ENCODE measurements around the gene PRIM2. TPM values are rescaled to one million over a fixed set of nuclear protein-coding genes. Genes with fewer than 3 reads are reported as not detected.
A peak's percentile ranks its signal among the peaks of the same experiment; 100 is the strongest.
"Not testable (repeated sequence)": the region's sequence is repeated elsewhere in the genome, so short reads cannot be mapped to it uniquely, and the experiment has no call there.

The PRIM2 gene
- total and polyA plus RNA-seq, 2 experiments from 2014 or later, result 45.5 to 75.2 TPM

- no peaks in the 10 kb centered on the region for H3K79me2 ChIP-seq (replicated peaks; ENCODE audit: insufficient read depth)
- H3K4me1 Mint-ChIP-seq, result no peaks in the 10 kb centered on the region
- no peaks in the 10 kb centered on the region for H4K20me1 ChIP-seq (replicated peaks; ENCODE audit: insufficient read depth)
- no peaks in the 10 kb centered on the region; the same call in 1 of the 2 replicates for H3K9me2 ChIP-seq (ENCODE audit: insufficient read depth)
- H3K27ac Mint-ChIP-seq, result no peak overlapping the region
- no peaks in the 10 kb centered on the region; the same call in 2 of the 3 replicates for H3K9me3 Mint-ChIP-seq
- no peaks in the 10 kb centered on the region for H3F3A ChIP-seq (replicated peaks; ENCODE audit: low read depth)
- no peak for TF ChIP-seq ZNF462 (CRISPR knock-in tag; IDR thresholded peaks at IDR 0.05)
- TF ChIP-seq STAT1 (IDR thresholded peaks at IDR 0.05; ENCODE audit: unreplicated experiment), result no peak
- TF ChIP-seq ZNF114 (CRISPR knock-in tag; IDR thresholded peaks at IDR 0.05), result no peak
- TF ChIP-seq EZH2phosphoT487 (IDR thresholded peaks at IDR 0.05; ENCODE audit: unreplicated experiment), result no peak
- no peak for TF ChIP-seq POLR2AphosphoS5 (IDR thresholded peaks at IDR 0.05; ENCODE audit: low read depth)
- no peak for TF ChIP-seq CREB1 (CRISPR knock-in tag; IDR thresholded peaks at IDR 0.05; ENCODE audit: low read depth)
- TF ChIP-seq CTCF (conservative IDR thresholded peaks at IDR 0.05; ENCODE audit: low read depth in 2 of 2), result no peak
- no peak for TF ChIP-seq ETS1 (IDR thresholded peaks at IDR 0.05)
- no peak for TF ChIP-seq REST (IDR thresholded peaks at IDR 0.05; ENCODE audit: unreplicated experiment)
- no peak for TF ChIP-seq ZNF331 (CRISPR knock-in tag; IDR thresholded peaks at IDR 0.05; ENCODE audit: low read depth)
- H3K36me3 ChIP-seq (ENCODE audit: insufficient read depth), result no peaks in the 10 kb centered on the region
- no peak overlapping the region for H3K4me3 Mint-ChIP-seq
- peaks cover 2% of the 10 kb centered on the region; the same call in 1 of the 2 replicates for H3K4me1 ChIP-seq (ENCODE audit: insufficient read depth)
- H3K27me3 ChIP-seq (ENCODE audit: insufficient read depth), result no peaks in the 10 kb centered on the region
- H3K27ac ChIP-seq (ENCODE audit: low read depth), result no peak overlapping the region
- H3K36me3 Mint-ChIP-seq (ENCODE audit: low read depth), result no peaks in the 10 kb centered on the region
- ATAC-seq (no peak), DNase-seq (ENCODE audit: low spot score) (no peak)
- peaks cover 5% of the 10 kb centered on the region for H3K27me3 Mint-ChIP-seq (ENCODE audit: insufficient read depth, low read depth, poor library complexity)
- no peak overlapping the region for H3K4me2 ChIP-seq
- no peak overlapping the region for H2AFZ ChIP-seq
- no peak overlapping the region for H3K4me3 ChIP-seq
Observed at GRCh38 chr6:57283911-57284455, 33.4 kb upstream of the PRIM2 start.

GRCh38 chr6:57288136-57288535 is 29.3 kb upstream of the PRIM2 start:
- peak overlapping the region; percentile 90 for H2AFZ ChIP-seq
- not testable (repeated sequence) for H3K27ac Mint-ChIP-seq; H3K9me3 Mint-ChIP-seq; H4K20me1 ChIP-seq (replicated peaks; ENCODE audit: insufficient read depth); H3K4me3 Mint-ChIP-seq; H3K9me2 ChIP-seq (ENCODE audit: insufficient read depth); H3K36me3 ChIP-seq (ENCODE audit: insufficient read depth); H3F3A ChIP-seq (replicated peaks; ENCODE audit: low read depth); H3K4me3 ChIP-seq; H3K79me2 ChIP-seq (replicated peaks; ENCODE audit: insufficient read depth); H3K4me1 ChIP-seq (ENCODE audit: insufficient read depth); H3K36me3 Mint-ChIP-seq (ENCODE audit: low read depth); H3K27me3 Mint-ChIP-seq (ENCODE audit: insufficient read depth, low read depth, poor library complexity); H3K27ac ChIP-seq (ENCODE audit: low read depth); H3K4me1 Mint-ChIP-seq; H3K4me2 ChIP-seq; H3K27me3 ChIP-seq (ENCODE audit: insufficient read depth)
- DNase-seq (ENCODE audit: low spot score) (peak; percentile 41), ATAC-seq (peak; percentile 80)

Data from GM23338 (cell line).